Spleen (tissue), 11 donors: ENCODE data around the gene CLDN18. TPM values are rescaled to one million over a fixed set of nuclear protein-coding genes. Genes with fewer than 3 reads are reported as not detected.
A peak's percentile ranks its signal among the peaks of the same experiment; 100 is the strongest.

Experiments
- DNase-seq: peaks from one replicate; pipeline ENCODE4 v3.0.0-alpha.2; 2020
- H3K27ac ChIP-seq, 8 donors: fragments of 200-600 bp; sonication (generic) in 7 of 8; 1 replicate in 4 of 8; 2 replicates in 4 of 8; pipeline versions ENCODE4 v1.5.0 to v1.8.0; 2016 to 2021; ENCODE audit warnings: inconsistent platforms in 4 of 8, mild to moderate bottlenecking in 4 of 8, moderate library complexity in 1 of 8
- H3K27me3 ChIP-seq, 7 donors: fragments of 200-600 bp; sonication (generic) in 6 of 7; replicated peaks in 1 of 7; 1 replicate in 4 of 7; 2 replicates in 3 of 7; pipeline versions ENCODE4 v1.5.0 to v1.8.0; 2016 to 2021; ENCODE audit warnings: inconsistent platforms in 3 of 7, mild to moderate bottlenecking in 1 of 7
- H3K36me3 ChIP-seq, 6 donors: fragments of 200-600 bp; sonication (generic) in 5 of 6; 1 replicate in 4 of 6; 2 replicates in 2 of 6; pipeline versions ENCODE4 v1.5.0 to v1.8.0; 2016 to 2021; ENCODE audit warnings: inconsistent platforms in 2 of 6
- H3K4me1 ChIP-seq, 6 donors: fragments of 200-600 bp; sonication (generic) in 5 of 6; 1 replicate in 3 of 6; 2 replicates in 3 of 6; pipeline versions ENCODE4 v1.5.0 to v1.8.0; 2016 to 2021; ENCODE audit warnings: inconsistent platforms in 3 of 6
- H3K4me3 ChIP-seq, 8 donors: fragments of 200-600 bp; sonication (generic) in 7 of 8; 1 replicate in 4 of 8; 2 replicates in 4 of 8; pipeline versions ENCODE4 v1.5.0 to v1.8.0; 2016 to 2021; ENCODE audit warnings: inconsistent platforms in 4 of 8, mild to moderate bottlenecking in 4 of 8, moderate library complexity in 2 of 8
- H3K9me3 ChIP-seq, 8 donors: fragments of 200-600 bp; sonication (generic) in 7 of 8; 1 replicate in 4 of 8; 2 replicates in 4 of 8; pipeline versions ENCODE4 v1.5.0 to v1.8.0; 2016 to 2021; ENCODE audit warnings: inconsistent platforms in 4 of 8
- POLR2A ChIP-seq, 3 donors: fragments of 450-650 bp; IDR thresholded peaks; one replicate each; pipeline ENCODE4 v1.5.1; 2017; ENCODE audit warnings: antibody characterized with exemption in 3 of 3, mild to moderate bottlenecking in 1 of 3
- POLR2AphosphoS5 ChIP-seq, 3 donors: sonication (generic); formaldehyde crosslinking; IDR thresholded peaks; one replicate each; pipeline ENCODE4 v1.5.1; 2017; ENCODE audit warnings: antibody characterized with exemption in 3 of 3
- whole genome bisulfite sequencing, 5 donors: extraction: QIAGEN DNeasy Blood & Tissue Kit in 3 of 5; methylation state at CpG; one replicate each; pipeline versions ENCODE4 v1.1.5 to v1.1.7; 2013 to 2018; 5-methylcytosine and 5-hydroxymethylcytosine counted together
- intact Hi-C: fragments of 100-400 bp; cut with DNase I; formaldehyde crosslinking; loops from one replicate; pipeline ENCODE4 v1.15.0; 2023; ENCODE audit warnings: low total_unique reads
- polyA plus RNA-seq, 3 donors: library from polyadenylated mRNA; stranded (reverse); fragments of 200-250 nt; gene quantifications; one replicate each; pipeline ENCODE4 v1.2.1, GENCODE V29; 2013
- total RNA-seq, 7 donors: library from RNA; depleted of rRNA in 3 of 7; stranded (reverse); fragments of >200 nt in 3 of 7; fragmentation: NEBNext Ultra II Directional in 4 of 7; extraction: Animal tissue kit (Norgen Biotek cat#: 25700) in 4 of 7; gene quantifications; one replicate each; pipeline versions ENCODE4 v1.1.0 to v1.2.1, GENCODE V29; 2016 to 2021
- TF ChIP-seq, protein P1 (sequence below), 11 experiments: fragments of 200-600 bp in 7 of 11; fragments of 450-650 bp in 4 of 11; sonication (generic) in 4 of 11; IDR thresholded peaks in 8 of 11; conservative IDR thresholded peaks in 3 of 11; 1 replicate in 7 of 11; 2 replicates in 4 of 11; pipeline versions ENCODE4 v1.4.0 to v1.8.0; 2016 to 2021; ENCODE audit warnings: antibody characterized with exemption in 11 of 11, inconsistent platforms in 4 of 11, mild to moderate bottlenecking in 1 of 11
- donor health status: healthy with polysubstance abuse.
- donor health status: DM: no; HTN: no; CAD: no; lungs with moderate emphysema.
- donor health status: DM: no; HTN: no; CAD: no.
- donor health status: Bipolar disorder and iron deficiency.
- donor health status: healthy.
- donor health status: DM: no; HTN: no; CAD: no.
- donor health status: DM: yes; HTN: yes; CAD: no.

CLDN18 gene
- total and polyA plus RNA-seq, 10 donors: not detected

- H3K4me1 ChIP-seq: peaks cover 0 to 23% (median 7%) of the 10 kb centered on the region in 6 donors
- TF ChIP-seq POLR2A (IDR thresholded peaks at IDR 0.05) (no peak), POLR2AphosphoS5 (IDR thresholded peaks at IDR 0.05) (no peak)
- TF ChIP-seq, protein P1, sequence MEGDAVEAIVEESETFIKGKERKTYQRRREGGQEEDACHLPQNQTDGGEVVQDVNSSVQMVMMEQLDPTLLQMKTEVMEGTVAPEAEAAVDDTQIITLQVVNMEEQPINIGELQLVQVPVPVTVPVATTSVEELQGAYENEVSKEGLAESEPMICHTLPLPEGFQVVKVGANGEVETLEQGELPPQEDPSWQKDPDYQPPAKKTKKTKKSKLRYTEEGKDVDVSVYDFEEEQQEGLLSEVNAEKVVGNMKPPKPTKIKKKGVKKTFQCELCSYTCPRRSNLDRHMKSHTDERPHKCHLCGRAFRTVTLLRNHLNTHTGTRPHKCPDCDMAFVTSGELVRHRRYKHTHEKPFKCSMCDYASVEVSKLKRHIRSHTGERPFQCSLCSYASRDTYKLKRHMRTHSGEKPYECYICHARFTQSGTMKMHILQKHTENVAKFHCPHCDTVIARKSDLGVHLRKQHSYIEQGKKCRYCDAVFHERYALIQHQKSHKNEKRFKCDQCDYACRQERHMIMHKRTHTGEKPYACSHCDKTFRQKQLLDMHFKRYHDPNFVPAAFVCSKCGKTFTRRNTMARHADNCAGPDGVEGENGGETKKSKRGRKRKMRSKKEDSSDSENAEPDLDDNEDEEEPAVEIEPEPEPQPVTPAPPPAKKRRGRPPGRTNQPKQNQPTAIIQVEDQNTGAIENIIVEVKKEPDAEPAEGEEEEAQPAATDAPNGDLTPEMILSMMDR (IDR thresholded peaks at IDR 0.05 in 8 of 11, conservative IDR thresholded peaks at IDR 0.05 in 3 of 11): no peak
- H3K36me3 ChIP-seq: peaks cover 0 to 40% (median 2%) of the 10 kb centered on the region in 6 donors
- H3K4me3 ChIP-seq: peak overlapping the region in 2 of 8 donors; percentile 4 to 46
- intact Hi-C loops: no loop called here
- no peaks in the 10 kb centered on the region for H3K27me3 ChIP-seq
- H3K9me3 ChIP-seq: no peaks in the 10 kb centered on the region
- WGBS, 5 donors: 51 to 64% (median 57%) methylated on average over 8 of the region's 8 CpGs
- peak overlapping the region in 6 of 8 donors; percentile 1 to 55 (median 6) for H3K27ac ChIP-seq
- no peak for DNase-seq
Measured at GRCh38 chr3:138082085-138082991, 72.4 kb downstream of the CLDN18 start.

DNA sequence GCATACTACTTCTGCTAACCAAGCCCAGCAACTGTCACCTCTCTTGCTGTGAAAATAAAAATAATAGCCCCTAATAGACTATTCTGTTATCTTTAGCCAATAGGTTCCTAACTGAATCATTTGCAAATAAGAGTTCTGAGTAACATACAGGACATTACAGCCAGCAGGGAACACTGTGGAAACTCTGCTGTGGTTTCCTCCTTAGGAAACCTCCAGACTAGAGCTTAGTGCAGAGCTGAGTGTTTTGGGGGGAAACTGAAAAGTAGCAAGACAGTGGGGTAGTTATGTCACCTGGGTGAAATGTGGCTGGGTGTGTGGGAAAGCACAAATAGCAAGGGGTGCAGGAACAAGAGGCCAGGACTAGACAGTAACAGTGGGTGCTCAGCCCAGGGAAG lies 73.0 kb downstream of the CLDN18 start:
- intact Hi-C loops: no loop called here
- Histone ChIP-seq H3K27ac (peak overlapping the region in 3 of 8 donors; percentile 4 to 55 (median 47)), H3K4me1 (peaks cover 0 to 23% (median 7%) of the 10 kb centered on the region in 6 donors), H3K9me3 (no peaks in the 10 kb centered on the region), H3K4me3 (peak overlapping the region in 1 of 8 donors; percentile 46), H3K36me3 (peaks cover 0 to 40% (median 4%) of the 10 kb centered on the region in 6 donors), H3K27me3 (no peaks in the 10 kb centered on the region)
- no peak for TF ChIP-seq POLR2AphosphoS5 (IDR thresholded peaks at IDR 0.05)
- TF ChIP-seq, protein P1 (IDR thresholded peaks at IDR 0.05 in 8 of 11, conservative IDR thresholded peaks at IDR 0.05 in 3 of 11): no peak
- no peak for TF ChIP-seq POLR2A (IDR thresholded peaks at IDR 0.05)
- DNase-seq: no peak

Other genes starting within 250 kb of the CLDN18 start
- gene SOX14, start 245.8 kb upstream of the CLDN18 start, total RNA-seq: not detected
- gene SOX14, start 245.8 kb upstream of the CLDN18 start, polyA plus RNA-seq: not detected
- 10 to 100 TPM in 6 of 7 donors, 1 to 10 TPM in 1; 9.3 to 38.6 (median 15.0) TPM for gene DZIP1L, start 105.4 kb downstream of the CLDN18 start, total RNA-seq
- 1 to 10 TPM in 2 of 3 donors, under 1 TPM in 1; 0.85 to 2.8 (median 2.5) TPM for gene DZIP1L, start 105.4 kb downstream of the CLDN18 start, polyA plus RNA-seq
- not detected for gene A4GNT, start 122.2 kb downstream of the CLDN18 start, total RNA-seq
- not detected for gene A4GNT, start 122.2 kb downstream of the CLDN18 start, polyA plus RNA-seq
- 10 to 100 TPM; 16.8 to 19.2 (median 17.4) TPM for gene DBR1, start 164.8 kb downstream of the CLDN18 start, total RNA-seq
- gene DBR1, start 164.8 kb downstream of the CLDN18 start, polyA plus RNA-seq: 10 to 100 TPM in 1 of 3 donors, 1 to 10 TPM in 2; 8.1 to 10.2 (median 8.3) TPM
- 10 to 100 TPM; 56.7 to 95.0 (median 73.0) TPM for gene ARMC8, start 177.1 kb downstream of the CLDN18 start, total RNA-seq
- gene ARMC8, start 177.1 kb downstream of the CLDN18 start, polyA plus RNA-seq: 10 to 100 TPM; 13.7 to 21.0 (median 17.4) TPM